ENCODE data around the gene AKR7A3.
"Not testable (repeated sequence)": the region's sequence is repeated elsewhere in the genome, so short reads cannot be mapped to it uniquely, and the experiment has no call there.

The AKR7A3 gene

DNA sequence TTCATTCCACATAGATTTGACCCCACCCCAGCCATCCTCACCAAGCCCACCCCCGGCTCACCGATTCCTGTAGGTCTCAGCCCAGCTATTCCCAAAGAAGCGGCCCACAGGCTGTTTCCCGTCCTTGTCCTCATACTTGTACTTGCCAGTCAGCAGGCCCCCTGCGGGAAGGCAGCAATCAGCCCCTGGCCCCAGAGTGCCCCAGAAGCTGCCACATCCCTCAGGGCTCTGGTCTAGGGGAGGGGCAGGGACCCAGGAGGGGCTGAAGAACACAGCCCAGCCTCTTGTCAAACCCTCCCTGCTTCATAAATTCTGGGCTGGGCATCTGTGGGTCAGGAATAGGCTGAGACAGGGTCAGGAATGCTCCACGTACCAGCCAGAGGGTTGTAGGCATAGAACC, 18.4 kb upstream of the AKR7A3 start:
- DNase-seq (ENCODE audit: low read depth in 1 of 2, low spot score in 1 of 2) = no peak
- TF ChIP-seq JUND (IDR thresholded peaks at IDR 0.05; ENCODE audit: low read depth) = no peak
- in situ Hi-C loops (cut with HindIII; ENCODE audit: low pct_unique_long_range_greater_than_20kb, low sequenced_read_pairs) = no loop called here

DNA sequence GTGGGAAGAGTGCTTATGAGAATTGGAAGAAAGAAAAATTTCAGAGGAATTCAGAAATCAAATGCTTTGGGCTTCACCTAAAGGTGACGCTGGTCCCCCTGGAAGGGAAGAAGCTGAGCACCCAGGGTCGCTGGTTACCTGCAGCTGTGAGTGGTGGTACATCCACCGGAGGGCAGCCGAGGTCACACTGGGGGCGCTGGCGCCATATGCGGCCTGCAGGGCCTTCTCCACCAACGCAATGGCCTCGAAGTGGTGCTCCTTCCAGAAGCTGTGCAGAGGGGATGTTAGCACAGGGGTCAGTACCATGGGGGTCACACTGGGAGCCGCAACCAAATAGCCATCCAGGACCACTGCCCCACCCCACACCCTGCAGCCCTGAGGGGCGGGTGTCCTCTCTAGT, 17.3 kb upstream of the AKR7A3 start:
- TF ChIP-seq JUND (IDR thresholded peaks at IDR 0.05; ENCODE audit: low read depth) = no peak
- in situ Hi-C loops (cut with HindIII; ENCODE audit: low pct_unique_long_range_greater_than_20kb, low sequenced_read_pairs) = no loop called here
- DNase-seq (ENCODE audit: low read depth in 1 of 2, low spot score in 1 of 2) = no peak

- in situ Hi-C loops (cut with HindIII; ENCODE audit: low pct_unique_long_range_greater_than_20kb, low sequenced_read_pairs); DNase-seq (ENCODE audit: low read depth in 1 of 2, low spot score in 1 of 2): not testable (repeated sequence)
Measured at GRCh38 chr1:19304081-19304480, 15.5 kb upstream of the AKR7A3 start.

- no peak for TF ChIP-seq JUND (IDR thresholded peaks at IDR 0.05; ENCODE audit: low read depth)
- in situ Hi-C loops (cut with HindIII; ENCODE audit: low pct_unique_long_range_greater_than_20kb, low sequenced_read_pairs) = no loop called here
- DNase-seq (ENCODE audit: low read depth in 1 of 2, low spot score in 1 of 2) = no peak
Measured at GRCh38 chr1:19300211-19300610, 11.6 kb upstream of the AKR7A3 start.

DNA sequence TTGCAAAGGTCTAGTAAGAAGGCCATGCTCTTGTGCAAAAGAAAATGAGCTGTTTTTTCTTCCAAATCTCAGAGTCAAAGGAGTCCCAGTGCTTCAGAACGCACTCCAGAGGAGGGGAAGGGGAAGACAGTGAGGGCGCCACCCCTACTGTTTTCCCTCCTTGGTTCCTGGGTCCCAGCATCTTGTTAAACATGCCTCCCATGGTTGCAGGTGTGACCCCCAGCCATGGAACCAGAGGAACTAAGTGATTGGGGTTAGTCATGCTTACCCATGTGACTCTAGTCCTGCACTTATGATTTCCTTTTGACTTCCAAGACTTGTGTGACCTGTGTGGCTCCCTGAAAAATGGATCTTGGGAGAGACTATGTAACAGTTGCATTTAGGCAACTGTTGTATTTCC, 6.1 kb upstream of the AKR7A3 start:
- DNase-seq (ENCODE audit: low read depth in 1 of 2, low spot score in 1 of 2) = no peak
- TF ChIP-seq JUND (IDR thresholded peaks at IDR 0.05; ENCODE audit: low read depth) = no peak
- in situ Hi-C loops (cut with HindIII; ENCODE audit: low pct_unique_long_range_greater_than_20kb, low sequenced_read_pairs) = no loop called here

DNA sequence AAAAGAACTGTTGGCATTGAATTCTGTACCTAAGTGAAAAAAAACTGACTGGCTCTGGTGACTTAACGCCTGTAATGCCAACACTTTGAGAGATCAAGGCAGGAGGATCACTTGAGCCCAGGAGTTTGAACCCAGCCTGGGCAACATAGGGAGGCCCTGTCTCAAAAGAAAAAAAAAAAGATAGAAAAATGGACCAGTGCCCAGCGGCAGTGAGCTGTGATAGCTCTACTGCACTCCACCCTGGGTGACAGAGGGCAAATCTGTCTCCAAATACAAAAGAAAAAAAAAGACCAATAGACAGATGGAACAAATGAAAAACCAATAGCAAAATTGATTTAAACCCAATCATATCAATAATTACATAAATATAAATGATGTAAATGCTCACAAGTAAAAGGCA, 674 bp upstream of the AKR7A3 start:
- in situ Hi-C loops (cut with HindIII; ENCODE audit: low pct_unique_long_range_greater_than_20kb, low sequenced_read_pairs) = no loop called here
- no peak for DNase-seq (ENCODE audit: low read depth in 1 of 2, low spot score in 1 of 2)
- no peak for TF ChIP-seq JUND (IDR thresholded peaks at IDR 0.05; ENCODE audit: low read depth)

DNA sequence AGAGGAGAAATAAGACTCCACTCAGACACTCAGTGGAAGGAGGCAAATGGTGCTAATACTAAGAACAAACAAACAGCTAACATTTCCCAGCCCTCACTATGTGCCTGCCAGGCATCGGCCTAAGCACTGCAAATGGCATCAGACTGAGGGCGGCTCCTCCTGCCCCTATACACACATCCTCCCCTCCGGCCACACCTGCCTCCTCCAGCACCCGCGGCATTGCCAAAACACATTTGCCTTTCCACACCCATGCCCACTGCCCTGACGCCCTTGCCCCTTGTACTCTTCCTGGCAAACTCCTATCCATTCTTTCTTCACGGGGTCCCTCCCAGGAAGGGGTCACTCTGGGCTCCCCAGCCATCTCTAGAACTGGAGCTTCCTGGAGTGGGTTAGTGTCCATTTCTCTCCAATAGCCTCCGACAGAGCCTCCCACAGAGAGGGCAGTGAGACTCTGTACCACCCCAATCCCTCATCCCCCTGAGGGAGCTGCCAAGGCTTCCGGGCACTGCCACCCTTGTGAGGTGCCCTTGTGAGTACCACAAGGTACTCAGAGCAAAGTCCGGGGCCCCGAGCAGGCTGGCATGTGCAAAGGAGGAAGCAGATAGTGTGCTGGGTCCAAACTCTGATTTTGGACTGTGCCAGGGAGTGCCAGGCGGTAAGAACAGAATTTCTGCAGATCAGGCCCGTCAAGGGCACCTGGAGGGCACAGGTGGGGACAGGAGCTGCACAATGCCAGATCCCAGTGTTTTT, 959 bp downstream of the AKR7A3 start:
- in situ Hi-C loops (cut with HindIII; ENCODE audit: low pct_unique_long_range_greater_than_20kb, low sequenced_read_pairs) = no loop called here
- no peak for TF ChIP-seq JUND (IDR thresholded peaks at IDR 0.05; ENCODE audit: low read depth)
- DNase-seq (ENCODE audit: low read depth in 1 of 2, low spot score in 1 of 2) = no peak

- in situ Hi-C loops (cut with HindIII; ENCODE audit: low pct_unique_long_range_greater_than_20kb, low sequenced_read_pairs); DNase-seq (ENCODE audit: low read depth in 1 of 2, low spot score in 1 of 2): not testable (repeated sequence)
Measured at GRCh38 chr1:19285807-19286206, 2.8 kb downstream of the AKR7A3 start.

GRCh38 chr1:19285366-19285765, 3.2 kb downstream of the AKR7A3 start:
- DNase-seq (ENCODE audit: low read depth in 1 of 2, low spot score in 1 of 2); in situ Hi-C loops (cut with HindIII; ENCODE audit: low pct_unique_long_range_greater_than_20kb, low sequenced_read_pairs): not testable (repeated sequence)

DNA sequence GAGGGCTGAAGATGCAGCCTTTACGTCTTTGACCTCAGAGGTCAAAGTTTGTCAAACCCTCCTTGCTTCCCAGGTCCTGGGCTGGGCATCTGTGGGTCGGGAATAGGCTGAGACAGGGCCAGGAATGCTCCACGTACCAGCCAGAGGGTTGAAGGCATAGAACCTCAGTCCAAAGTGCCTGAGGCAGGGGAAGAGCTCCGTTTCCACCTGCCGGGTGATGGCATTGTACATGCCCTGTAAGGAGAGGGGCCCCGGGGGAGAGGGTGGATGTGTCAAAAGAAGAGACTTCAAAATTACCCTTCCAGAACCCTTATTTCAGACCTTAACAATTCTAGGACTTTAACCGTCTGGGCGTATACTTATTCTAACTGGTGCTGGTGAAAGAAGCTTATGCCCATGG, 3.7 kb downstream of the AKR7A3 start:
- in situ Hi-C loops (cut with HindIII; ENCODE audit: low pct_unique_long_range_greater_than_20kb, low sequenced_read_pairs) = no loop called here
- no peak for TF ChIP-seq JUND (IDR thresholded peaks at IDR 0.05; ENCODE audit: low read depth)

DNA sequence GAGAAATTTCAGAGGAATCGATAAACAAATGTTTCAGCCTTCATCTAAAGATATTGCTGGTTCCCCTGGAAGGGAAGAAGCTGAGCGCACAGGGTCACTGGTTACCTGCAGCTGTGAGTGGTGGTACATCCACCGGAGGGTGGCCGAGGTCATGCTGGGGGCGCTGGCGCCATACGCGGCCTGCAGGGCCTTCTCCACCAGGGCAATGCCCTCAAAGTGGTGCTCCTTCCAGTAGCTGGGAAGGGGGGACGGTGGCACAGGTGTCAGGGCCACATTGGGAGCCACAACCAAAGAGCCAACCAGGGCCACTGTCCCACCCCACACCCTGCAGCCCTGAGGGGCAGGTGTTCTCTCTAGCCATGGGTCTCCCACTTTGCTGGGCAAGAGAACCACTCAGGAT, 4.7 kb downstream of the AKR7A3 start:
- DNase-seq (ENCODE audit: low read depth in 1 of 2, low spot score in 1 of 2) = no peak
- in situ Hi-C loops (cut with HindIII; ENCODE audit: low pct_unique_long_range_greater_than_20kb, low sequenced_read_pairs) = no loop called here
- no peak for TF ChIP-seq JUND (IDR thresholded peaks at IDR 0.05; ENCODE audit: low read depth)

More for the DNA sequence above, 3.7 kb downstream of the AKR7A3 start:
- no peak for DNase-seq (ENCODE audit: low read depth in 1 of 2, low spot score in 1 of 2)

DNA sequence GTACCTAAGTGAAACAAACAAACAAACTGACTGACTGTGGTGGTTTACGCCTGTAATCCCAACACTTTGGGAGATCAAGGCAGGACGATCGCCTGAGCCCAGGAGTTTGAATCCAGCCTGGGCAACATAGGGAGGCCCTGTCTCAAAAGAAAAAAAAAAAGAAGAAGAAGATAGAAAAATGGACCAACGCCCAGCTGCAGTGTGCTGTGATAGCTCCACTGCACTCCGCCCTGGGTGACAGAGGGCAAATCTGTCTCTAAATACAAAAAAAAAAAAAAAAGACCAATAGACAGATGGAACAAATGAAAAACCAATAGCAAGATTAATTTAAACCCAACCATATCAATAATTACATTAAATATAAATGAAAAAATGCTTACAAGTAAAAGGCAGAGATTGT, 13.9 kb downstream of the AKR7A3 start:
- in situ Hi-C loops (cut with HindIII; ENCODE audit: low pct_unique_long_range_greater_than_20kb, low sequenced_read_pairs) = no loop called here
- no peak for DNase-seq (ENCODE audit: low read depth in 1 of 2, low spot score in 1 of 2)
- no peak for TF ChIP-seq JUND (IDR thresholded peaks at IDR 0.05; ENCODE audit: low read depth)

GRCh38 chr1:19273844-19274531, 14.6 kb downstream of the AKR7A3 start:
- DNase-seq (ENCODE audit: low read depth in 1 of 2, low spot score in 1 of 2); in situ Hi-C loops (cut with HindIII; ENCODE audit: low pct_unique_long_range_greater_than_20kb, low sequenced_read_pairs): not testable (repeated sequence)

All from T47D (cell line).